Activated CD4-positive, alpha-beta T cell treated with anti-CD3 and anti-CD28 coated beads, Interleukin-2, amount 50 U/mL, for 24 hours (primary cell): ENCODE measurements around the gene SKOR2.
"Not testable (repeated sequence)": the region's sequence is repeated elsewhere in the genome, so short reads cannot be mapped to it uniquely, and the experiment has no call there.

ENCODE experiments used
- DNase-seq, 2 donors: peaks; one replicate each; pipeline ENCODE4 v3.0.0-alpha.2; 2020; ENCODE audit warnings: low read depth in 1 of 2, low spot score in 1 of 2

The SKOR2 gene

DNA sequence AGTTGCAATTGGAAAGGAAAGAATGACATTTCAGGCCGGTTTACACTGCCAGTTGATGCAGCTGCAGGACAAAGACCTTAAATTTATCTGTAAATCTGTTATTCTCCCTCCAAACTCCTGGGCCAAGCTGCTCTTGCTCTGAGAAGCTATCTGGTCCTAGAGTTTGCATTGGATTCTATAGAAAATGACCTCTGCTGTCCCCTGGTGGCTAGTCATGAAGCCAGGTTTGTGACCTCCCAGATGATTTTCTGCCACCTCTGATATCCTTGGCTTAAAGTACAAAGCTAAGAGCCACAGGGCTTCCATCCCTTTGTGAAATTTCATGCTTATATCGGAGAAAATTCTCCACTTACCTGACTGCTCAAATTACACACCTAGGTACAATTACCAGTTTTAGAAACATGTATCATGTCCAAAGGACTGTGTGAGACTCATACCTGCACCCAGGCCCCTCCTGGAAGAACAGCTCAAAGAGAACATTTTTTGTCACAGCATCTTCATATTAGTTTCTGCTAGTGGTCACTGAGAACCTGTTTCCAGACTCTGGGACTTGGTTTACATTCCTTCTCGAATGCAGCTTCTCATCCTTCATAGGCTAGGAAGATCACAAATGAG lies 46.4 kb downstream of the SKOR2 start:
- DNase-seq = peak in 1 of 2 donors; percentile 22

DNA sequence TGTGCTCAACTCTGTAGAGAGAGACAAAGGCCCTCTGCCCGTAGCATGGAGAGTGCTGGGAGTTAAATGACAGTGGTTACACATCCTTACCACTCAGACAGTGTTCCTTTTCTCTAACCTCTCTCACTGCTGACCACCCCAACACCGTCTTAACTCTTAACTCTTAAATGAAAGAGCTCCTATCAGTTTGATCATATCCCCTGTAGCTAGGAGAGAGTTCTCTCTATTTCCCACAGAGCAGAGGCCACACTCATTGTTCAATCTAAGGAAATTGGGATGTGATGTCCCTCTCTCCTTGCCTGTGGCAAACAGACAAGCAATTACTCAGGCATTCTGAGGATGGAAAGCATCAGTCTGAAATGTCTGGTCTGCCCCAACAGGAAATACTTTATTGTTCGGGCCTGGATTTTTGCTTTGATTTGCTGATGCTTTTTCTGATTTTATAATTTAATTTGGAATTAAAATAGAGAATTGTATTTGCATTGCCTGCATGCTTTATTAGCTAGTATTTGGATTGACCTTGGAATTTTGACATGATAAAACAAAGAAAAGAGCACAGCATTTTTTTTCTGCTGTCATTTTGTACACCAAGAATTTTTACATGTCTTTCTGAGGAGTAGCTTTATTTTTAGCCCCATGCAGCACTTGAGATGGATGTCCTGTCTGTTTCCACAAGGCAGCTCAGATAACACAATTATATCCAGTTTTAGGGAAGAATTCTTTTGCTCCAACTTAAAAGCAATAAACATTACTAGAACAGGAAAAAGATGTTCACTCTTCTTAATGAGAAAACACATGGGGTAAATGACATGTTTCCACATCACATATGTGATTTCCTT lies 47.6 kb downstream of the SKOR2 start:
- DNase-seq = no peak

DNA sequence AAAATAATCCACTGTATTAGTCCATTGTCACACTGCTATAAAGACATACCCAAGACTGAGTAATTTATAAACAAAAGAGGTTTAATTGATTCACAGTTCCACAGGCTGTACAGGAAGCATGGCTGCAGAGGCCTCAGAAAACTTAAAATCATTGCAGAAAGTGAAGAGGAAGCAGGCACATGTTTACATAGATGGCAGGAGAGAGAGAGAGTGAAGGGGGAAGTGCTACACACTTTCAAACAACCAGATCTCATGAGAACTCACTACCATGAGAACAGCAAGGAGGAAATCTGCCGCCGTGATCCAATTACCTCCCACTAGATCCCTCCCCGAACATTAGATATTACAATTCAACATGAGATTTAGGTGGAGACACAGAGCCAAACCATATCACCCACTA lies 55.5 kb downstream of the SKOR2 start:
- DNase-seq = not testable (repeated sequence)

DNA sequence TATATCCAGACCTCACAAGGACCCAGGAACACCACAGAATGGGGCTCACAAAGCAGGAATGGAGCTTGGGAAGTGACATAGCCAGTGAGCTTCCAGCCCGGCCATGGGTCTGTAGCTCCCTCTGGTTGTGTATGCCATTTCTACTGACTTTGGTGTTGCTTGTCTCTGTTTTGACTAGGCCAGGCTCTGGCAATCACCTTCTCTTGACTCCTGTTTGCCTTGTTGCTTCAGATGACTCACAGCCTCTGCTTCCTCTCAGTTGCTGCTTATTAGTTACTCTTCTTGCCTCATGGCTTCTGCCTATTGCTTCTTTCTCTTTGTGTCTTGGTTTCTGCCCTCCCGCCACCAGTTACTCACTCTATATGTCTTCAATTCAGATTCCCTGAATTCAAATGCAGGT lies 59.5 kb downstream of the SKOR2 start:
- no peak for DNase-seq

DNA sequence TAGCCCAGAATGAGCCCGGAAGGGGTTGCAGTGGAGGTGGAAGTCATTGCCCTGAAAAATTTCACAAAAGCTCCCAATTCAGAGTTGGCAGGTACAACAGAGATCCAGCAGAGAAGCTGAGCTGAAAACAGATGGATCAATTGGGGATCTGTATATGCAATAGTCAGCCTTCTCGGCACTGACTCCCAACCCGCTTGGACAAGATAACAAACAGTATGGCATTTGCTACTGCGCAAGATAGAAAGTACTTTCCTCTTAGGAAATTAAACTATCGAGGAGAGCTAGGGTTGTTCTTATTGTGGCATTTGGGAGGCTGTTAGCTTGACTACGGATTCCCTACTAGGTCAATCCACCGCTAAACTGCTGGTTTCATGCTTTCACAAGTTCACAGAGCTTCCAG lies 63.7 kb downstream of the SKOR2 start:
- DNase-seq = no peak

DNA sequence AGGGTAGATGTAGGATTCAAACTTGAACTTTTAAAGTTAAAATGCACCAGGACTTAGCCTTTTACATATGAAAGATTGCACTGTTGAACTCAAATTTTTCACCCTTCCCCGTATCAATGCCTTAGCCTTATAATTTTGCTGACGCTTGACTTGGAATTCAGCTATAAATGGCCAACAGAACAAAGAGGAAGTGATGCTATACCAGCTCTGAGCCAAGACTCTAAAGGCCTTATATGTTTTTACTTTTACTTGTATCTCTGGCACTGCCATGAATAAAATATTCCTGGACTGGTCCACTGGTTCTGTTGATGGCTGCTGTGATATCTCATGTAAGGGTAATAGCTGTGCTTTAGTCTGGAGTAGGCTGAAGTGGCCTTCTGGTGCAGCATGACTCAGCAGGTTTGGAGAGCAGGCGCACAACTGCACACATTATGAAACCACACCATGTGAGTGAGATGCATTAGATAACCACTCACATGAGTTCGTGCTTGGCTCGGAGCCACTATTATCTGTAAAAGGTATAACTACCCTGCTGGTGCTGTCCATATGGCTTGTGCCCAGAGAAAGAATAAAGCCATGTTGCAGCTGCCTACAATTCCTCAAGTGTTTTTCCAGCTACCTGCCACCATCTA lies 66.9 kb downstream of the SKOR2 start:
- no peak for DNase-seq

DNA sequence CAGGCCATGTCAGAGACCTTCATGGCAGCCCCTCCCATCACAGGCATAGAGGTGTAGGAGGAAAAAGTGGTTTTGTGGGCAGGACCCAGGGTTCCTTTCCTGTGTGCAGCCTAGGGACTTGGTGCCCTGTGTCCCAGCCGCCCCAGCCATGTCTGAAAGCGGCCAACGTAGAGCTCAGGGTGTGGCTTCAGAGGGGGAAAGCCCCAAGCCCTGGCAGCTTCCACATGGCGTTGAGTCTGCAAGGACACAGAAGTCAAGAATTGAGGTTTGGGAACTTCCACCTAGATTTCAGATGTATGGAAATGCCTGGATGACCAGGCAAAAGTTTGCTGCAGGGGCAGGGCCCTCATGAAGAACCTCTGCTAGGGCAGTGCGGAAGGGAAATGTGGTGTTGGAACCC lies 69.3 kb downstream of the SKOR2 start:
- not testable (repeated sequence) for DNase-seq

DNA sequence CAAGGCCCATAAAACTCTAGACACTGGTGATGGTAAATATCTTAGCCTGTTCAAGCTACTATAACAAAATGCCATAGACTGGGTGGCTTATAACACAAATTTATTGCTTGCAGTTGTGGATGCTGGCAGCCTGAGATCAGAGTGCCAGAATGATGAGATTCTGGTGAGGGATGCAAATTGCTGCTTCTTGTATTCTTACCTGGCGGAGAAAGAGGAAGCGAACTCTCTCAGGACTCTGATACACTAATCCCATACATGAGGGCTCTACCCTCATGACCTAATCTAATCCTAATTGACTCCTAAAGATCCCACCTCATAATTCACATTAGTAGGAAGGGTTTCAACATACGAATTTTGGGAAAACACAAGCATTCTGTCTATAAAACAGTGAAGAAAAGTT lies 70.7 kb downstream of the SKOR2 start:
- DNase-seq = no peak

DNA sequence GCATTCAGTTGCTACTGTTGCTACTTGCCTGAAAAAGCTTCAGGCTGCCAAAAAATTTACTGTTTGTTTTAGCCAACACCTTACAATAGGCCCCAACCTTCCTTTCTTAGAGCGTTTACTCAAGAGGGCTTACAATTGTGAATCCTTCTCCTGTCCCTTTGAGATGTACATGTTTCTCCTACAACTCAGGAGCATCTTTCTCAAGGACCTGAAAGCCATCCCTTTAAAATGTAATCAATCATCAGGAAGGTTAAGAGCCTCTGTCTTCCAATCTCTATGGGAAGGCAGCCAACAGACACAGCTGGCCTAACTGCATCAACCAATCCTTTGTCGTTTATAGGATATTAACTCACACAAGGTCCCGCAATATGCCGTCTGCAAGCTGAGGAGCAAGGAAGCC lies 71.9 kb downstream of the SKOR2 start:
- DNase-seq = no peak

DNA sequence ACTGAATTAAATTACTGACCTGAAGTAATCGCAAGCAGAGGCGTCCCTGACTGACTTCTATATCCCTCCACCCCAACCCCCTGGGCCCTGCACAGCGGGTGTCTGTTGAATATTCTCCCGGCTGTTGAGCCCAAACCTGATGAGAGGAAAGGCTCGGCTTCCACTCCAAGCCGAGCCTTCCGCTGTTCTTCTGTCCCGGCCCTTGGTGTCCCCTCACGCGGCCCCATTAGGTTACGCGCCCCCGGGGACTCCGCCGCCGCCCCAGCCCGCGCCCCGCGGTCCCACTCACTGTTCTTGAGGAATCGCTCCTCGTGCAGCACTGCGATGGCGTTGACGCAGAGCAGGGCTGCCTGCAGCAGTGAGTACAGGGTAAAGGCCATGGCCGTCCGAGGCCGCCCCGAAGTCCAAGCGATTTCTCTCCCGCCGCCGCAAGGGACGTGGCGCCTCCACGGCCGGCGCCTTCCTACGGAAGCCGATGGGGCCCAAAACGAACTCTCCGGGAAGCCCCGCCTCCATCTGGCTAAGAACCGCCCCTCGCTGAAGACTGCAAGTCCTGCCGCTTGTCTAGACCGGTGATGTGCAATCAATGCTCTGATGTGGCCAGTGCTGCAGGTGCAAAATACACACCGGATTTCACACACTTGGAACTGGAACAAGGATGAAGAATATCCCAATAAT lies 75.4 kb downstream of the SKOR2 start, which contains the start of gene IER3IP1:
TSS of gene IER3IP1 (minus strand) at position 467 of the 678 bp plus-strand sequence. CDS start at position 380, 87 bp downstream.
- DNase-seq = peak; percentile 71 to 83

DNA sequence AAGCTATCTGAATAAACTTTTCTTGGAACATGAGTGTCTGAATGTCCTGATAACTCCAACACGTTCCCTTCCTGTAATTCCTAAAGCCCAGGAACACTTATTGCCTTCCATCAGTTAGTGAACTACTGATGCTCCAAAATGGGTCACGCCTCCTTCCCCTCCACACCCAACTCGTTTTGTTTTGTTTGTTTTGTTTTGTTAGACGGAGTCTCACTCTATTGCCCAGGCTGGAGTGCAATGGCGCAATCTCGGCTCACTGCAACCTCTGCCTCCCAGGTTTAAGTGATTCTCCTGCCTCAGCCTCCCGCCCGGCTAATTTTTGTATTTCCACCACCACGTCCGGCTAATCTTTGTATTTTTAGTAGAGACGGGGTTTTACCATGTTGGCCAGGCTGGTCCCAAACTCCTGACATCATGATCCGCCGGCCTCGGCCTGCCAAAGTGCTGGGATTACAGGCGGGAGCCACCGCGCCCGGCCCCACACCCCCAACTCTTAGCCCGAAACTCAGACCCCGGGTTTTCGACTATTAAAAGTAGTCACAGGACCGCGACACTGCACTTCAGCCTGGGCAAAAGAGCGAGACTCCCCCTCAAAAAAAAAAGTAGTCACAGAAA lies 76.1 kb downstream of the SKOR2 start:
- DNase-seq = no peak

DNA sequence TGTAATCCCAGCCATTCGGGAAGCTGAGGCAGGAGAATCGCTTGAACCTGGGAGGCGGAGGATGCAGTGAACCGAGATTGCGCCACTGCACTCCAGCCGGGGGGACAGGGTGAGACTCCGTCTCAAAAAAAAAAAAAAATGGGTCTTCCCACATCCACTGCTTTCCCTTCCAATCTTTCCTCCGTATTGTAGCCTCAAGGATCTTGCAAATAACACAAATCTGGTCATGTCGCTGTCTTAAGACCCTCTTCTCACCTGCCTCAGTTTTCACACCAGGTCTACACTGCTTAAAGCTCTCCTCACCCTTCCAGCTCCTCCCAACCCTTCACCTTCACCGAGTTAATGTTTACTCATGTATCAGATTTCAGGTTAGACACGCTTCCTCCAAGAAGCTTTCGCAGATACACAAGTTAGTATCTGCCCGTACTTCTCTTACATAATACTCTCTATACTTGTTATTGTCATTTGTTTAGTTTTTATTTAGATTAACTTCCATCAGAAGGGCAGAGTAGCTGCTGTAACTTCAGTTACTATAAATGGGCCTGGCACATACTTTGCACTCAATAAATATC lies 76.8 kb downstream of the SKOR2 start:
- DNase-seq = no peak

DNA sequence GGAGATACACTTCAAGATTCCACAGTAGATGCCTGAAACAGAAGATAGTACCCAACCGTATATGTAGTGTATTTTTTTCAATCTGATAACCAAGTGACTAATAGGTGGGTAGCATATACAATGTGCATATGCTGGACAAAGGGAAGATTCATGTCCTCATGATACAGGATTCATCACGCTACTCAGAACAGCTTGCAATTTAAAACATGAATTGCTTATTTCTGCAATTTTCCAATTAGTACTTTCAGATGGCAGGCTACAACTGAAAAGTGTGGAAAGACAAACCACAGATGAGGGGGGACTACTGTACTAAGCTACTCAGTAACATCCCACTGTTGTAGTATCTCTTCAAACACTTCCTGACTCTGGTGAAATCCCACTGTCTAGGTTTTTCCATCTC lies 79.0 kb downstream of the SKOR2 start:
- DNase-seq = no peak

DNA sequence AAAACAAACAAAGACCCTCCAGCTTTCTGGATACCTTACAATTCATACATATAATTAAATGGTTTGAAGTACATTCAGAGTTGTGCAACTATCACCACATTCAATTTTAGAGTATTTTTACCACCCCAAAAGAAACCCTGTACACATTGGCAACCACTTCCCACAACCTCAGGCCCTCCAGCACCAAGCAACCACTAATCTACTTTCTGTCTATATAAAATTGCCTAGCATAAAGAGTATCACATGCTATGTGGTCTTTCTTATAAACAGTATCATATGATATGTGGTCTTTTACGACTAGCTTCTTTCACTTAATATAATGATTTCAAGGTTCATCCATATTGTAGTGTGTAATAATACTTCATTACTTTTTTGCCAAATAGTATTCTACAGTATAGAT lies 82.5 kb downstream of the SKOR2 start:
- DNase-seq = no peak

DNA sequence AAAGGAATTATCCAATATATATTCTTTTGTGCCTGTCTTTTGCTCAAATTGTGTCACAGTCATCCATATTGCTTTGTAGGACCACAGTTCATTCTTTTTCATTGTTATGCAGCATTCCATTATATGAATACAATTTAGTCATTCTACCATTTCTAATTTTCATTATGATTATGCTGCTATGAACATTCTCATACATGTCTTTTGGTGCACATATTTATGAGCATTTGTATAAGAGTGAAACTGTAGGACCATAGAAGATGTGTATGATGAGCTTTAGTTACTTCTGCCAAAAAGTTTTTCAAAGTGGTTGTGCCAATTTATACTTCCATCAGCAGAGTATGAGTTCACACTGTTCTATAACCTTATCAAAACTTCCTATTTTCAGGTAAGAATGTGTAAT lies 83.0 kb downstream of the SKOR2 start:
- DNase-seq = no peak

DNA sequence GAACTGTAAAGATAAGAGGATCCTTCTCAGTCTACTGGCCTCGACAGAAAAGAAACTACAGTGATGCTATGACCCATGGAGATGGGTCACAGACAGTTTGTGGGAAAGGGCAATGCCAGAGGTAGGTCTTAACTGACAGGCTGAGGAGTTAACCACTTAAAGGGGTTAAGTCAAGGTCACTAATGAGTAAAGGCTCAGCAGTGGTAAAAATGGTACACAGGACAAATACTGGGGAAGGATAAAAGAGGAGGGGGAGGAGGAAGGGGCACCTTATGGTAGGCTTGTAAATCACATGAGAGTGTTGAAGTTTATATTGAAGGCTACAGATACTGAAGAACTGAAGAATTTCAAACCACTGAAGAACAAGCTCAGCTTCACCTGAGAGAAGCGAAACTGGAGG lies 85.2 kb downstream of the SKOR2 start:
- DNase-seq = no peak

DNA sequence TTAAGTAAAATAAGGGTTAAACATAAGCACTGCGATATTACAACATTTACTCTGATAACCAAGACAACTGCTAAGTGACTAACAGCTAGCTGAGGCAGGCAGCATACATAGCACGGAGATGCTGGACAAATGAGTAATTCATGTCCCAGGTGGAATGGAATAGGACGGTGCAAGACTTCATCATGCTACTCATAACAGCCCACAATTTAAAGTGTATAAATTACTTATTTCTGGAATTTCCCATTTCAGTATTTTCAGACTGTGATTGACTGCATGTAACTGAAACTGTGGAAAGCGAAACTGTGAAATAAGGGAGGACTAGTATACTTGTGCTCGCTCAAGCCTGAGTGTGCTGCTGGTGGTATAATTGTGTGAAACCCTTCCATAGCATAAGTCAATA lies 88.2 kb downstream of the SKOR2 start:
- DNase-seq = no peak

DNA sequence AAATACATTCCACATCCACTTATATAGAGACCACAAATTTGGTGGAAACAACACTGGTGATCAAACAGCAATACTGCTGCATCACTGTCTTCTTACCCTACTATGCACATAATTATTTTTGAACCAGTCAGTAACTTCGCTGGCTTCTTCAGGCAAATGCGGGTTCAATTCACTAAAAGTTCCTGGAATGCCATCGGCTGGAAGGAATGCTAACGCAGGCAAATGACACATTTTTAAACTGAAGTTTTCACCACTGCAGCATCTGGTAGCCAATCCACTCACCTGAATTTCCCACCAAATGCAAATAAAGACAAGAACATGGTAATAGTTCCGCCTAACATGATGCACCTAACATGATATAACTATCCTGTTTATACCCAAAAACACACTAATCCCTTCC lies 91.2 kb downstream of the SKOR2 start:
- no peak for DNase-seq

DNA sequence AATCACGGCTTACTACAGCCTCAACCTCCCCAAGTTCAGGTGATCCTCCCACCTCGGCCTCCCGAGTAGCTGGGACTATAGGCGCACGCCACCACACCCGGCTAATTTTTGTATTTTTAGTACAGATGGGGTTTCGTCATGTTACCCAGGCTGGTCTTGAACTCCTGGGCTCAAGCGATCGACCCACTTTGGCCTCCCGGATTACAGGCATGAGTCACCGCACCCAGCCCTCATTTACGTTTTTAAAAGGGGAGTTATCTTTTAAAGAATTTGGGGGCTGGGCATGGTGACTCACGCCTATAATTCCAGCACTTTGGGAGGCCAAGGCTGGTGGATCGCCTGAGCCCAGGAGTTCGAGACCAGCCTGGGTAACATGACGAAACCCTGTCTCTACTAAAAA lies 93.1 kb downstream of the SKOR2 start:
- DNase-seq = not testable (repeated sequence)
